K562 (cell line): ENCODE measurements around the gene HIVEP3. TPM values are rescaled to one million over a fixed set of nuclear protein-coding genes. Genes with fewer than 3 reads are reported as not detected.

Experiments
- ATAC-seq: fragments of 200-7000 bp; cut with Tn5 transposase; 3 replicates; pipeline ENCODE4 v1.9.1; 2020; ENCODE audit warnings: moderate library complexity
- BruUV-seq: library from RNA; stranded (reverse); fragments of 400-500 nt; replicated peaks from 2 replicates; lab custom pipeline; 2021; lab: Mats Ljungman, UMichigan
- CTCF ChIA-PET: fragments of 300-600 bp; formaldehyde crosslinking; extraction: SDS; loops from one replicate; lab custom pipeline; 2021; ENCODE audit warnings: low intra/inter-chr PET ratio; lab: Yijun Ruan, JAX
- POLR2A ChIA-PET: fragments of 300-600, 350-650 bp; sonication (Branson Sonifier 250); formaldehyde crosslinking; extraction: SDS; loops from one replicate; lab custom pipeline; 2021; ENCODE audit warnings: antibody characterized with exemption, inconsistent platforms; lab: Yijun Ruan, JAX
- DNase-seq, 4 experiments: peaks; one replicate each; pipeline versions ENCODE4 v3.0.0 to v3.0.0-alpha.2; 2011 to 2018; ENCODE audit warnings: low spot score in 3 of 4, mixed read lengths in 3 of 4; ENCODE audit errors: extremely low read depth in 1 of 4
- FAIRE-seq: peaks from 2 replicates; lab custom pipeline; 2011; peaks lifted over from hg19 to GRCh38; lab: Jason Lieb, UNC
- H2AFZ ChIP-seq: 2 replicates; pipeline ENCODE4 v1.6.0; 2011; ENCODE audit warnings: low read depth, low read length, control low read depth, inconsistent platforms
- H3K27ac ChIP-seq: fragments of 200-600 bp; 3 replicates; pipeline ENCODE4 v1.8.0; 2011; ENCODE audit warnings: low read depth, mild to moderate bottlenecking, control low read depth, inconsistent platforms, low read length, moderate library complexity, mixed read lengths; ENCODE audit errors: extremely low read depth
- H3K27me3 ChIP-seq, 2 experiments: fragments of 300-600 bp in 1 of 2; 2 replicates in 1 of 2; 3 replicates in 1 of 2; pipeline versions ENCODE4 v1.6.0 to v1.8.0; 2011; ENCODE audit warnings: inconsistent platforms in 2 of 2, low read length in 2 of 2, mild to moderate bottlenecking in 1 of 2, mixed read lengths in 1 of 2, moderate library complexity in 1 of 2; ENCODE audit not compliant: control insufficient read depth in 2 of 2, insufficient read depth in 2 of 2
- H3K36me3 ChIP-seq: fragments of 300-600 bp; 3 replicates; pipeline ENCODE4 v1.8.0; 2011; ENCODE audit warnings: mild to moderate bottlenecking, low read length, inconsistent platforms; ENCODE audit not compliant: control insufficient read depth, insufficient read depth
- H3K4me1 ChIP-seq, 2 experiments: fragments of 200-600 bp in 1 of 2; replicated peaks in 1 of 2; 2 replicates in 1 of 2; 3 replicates in 1 of 2; pipeline versions ENCODE4 v1.5.1 to v1.8.0; 2011; ENCODE audit warnings: inconsistent platforms in 2 of 2, low read length in 2 of 2, mild to moderate bottlenecking in 1 of 2, mixed read lengths in 1 of 2, moderate library complexity in 1 of 2; ENCODE audit not compliant: control insufficient read depth in 2 of 2, insufficient read depth in 2 of 2
- H3K4me2 ChIP-seq: 2 replicates; pipeline ENCODE4 v1.6.1; 2011; ENCODE audit warnings: low read length, control low read depth, inconsistent platforms, mixed read lengths; ENCODE audit not compliant: insufficient read depth
- H3K4me3 ChIP-seq: fragments of 200-600 bp; sonication (generic), shearing (Covaris generic); 2 replicates; pipeline ENCODE4 v1.5.1; 2016; ENCODE audit warnings: control low read depth, inconsistent platforms
- H3K79me2 ChIP-seq: fragments of 200-600 bp; 3 replicates; pipeline ENCODE4 v1.8.0; 2011; ENCODE audit warnings: low read length, inconsistent platforms; ENCODE audit not compliant: control insufficient read depth, insufficient read depth
- H3K9ac ChIP-seq, 2 experiments: 2 replicates each; pipeline versions ENCODE4 v1.6.0 to v1.6.1; 2011; ENCODE audit warnings: low read depth in 2 of 2, low read length in 2 of 2, control low read depth in 1 of 2, inconsistent platforms in 1 of 2, mild to moderate bottlenecking in 1 of 2, mixed read lengths in 1 of 2; ENCODE audit not compliant: insufficient read depth in 1 of 2
- H3K9me1 ChIP-seq: one replicate; pipeline ENCODE4 v1.6.0; 2011; ENCODE audit warnings: inconsistent platforms, mild to moderate bottlenecking, low read length, moderate library complexity; ENCODE audit not compliant: control insufficient read depth, insufficient read depth
- H3K9me3 ChIP-seq: replicated peaks from 2 replicates; pipeline ENCODE4 v1.5.1; 2011; ENCODE audit warnings: low read depth, low read length, inconsistent platforms; ENCODE audit not compliant: control insufficient read depth, insufficient read depth
- H4K20me1 ChIP-seq: replicated peaks from 2 replicates; pipeline ENCODE4 v1.6.1; 2011; ENCODE audit warnings: low read length, inconsistent platforms, mixed read lengths; ENCODE audit not compliant: control insufficient read depth, insufficient read depth
- BDP1 ChIP-seq: IDR thresholded peaks from 3 replicates; pipeline ENCODE4 v1.6.1; 2011; ENCODE audit not compliant: insufficient read length, insufficient read depth
- FIP1L1 ChIP-seq: fragments of 200-400 bp; formaldehyde crosslinking; IDR thresholded peaks from 2 replicates; pipeline ENCODE4 v1.6.1; 2018; ENCODE audit warnings: mild to moderate bottlenecking, low read depth, low read length; ENCODE audit not compliant: poor library complexity, severe bottlenecking
- MIER1 ChIP-seq: fragments of 450-650 bp; IDR thresholded peaks from 2 replicates; pipeline ENCODE4 v1.6.1; 2016; ENCODE audit warnings: antibody characterized with exemption, mild to moderate bottlenecking, low read depth
- NCOA4 ChIP-seq: fragments of 450-650 bp; IDR thresholded peaks from 2 replicates; pipeline ENCODE4 v1.6.1; 2018; ENCODE audit warnings: mild to moderate bottlenecking; ENCODE audit not compliant: partially characterized antibody
- NRF1 ChIP-seq, 2 experiments: fragments of 450-650 bp; IDR thresholded peaks in 1 of 2; conservative IDR thresholded peaks in 1 of 2; 2 replicates each; pipeline ENCODE4 v1.6.1; 2014; ENCODE audit warnings: mild to moderate bottlenecking in 2 of 2
- ZNF212 ChIP-seq: fragments of 450-650 bp; formaldehyde crosslinking; IDR thresholded peaks from 2 replicates; pipeline ENCODE4 v1.4.0; 2020; ENCODE audit warnings: mild to moderate bottlenecking
- ZNF431 ChIP-seq: sonication (generic); formaldehyde crosslinking; IDR thresholded peaks from 2 replicates; pipeline ENCODE4 v1.8.0; 2022; ENCODE audit warnings: mild to moderate bottlenecking, missing genetic modification reagents
- ZNF561 ChIP-seq: fragments of 450-650 bp; formaldehyde crosslinking; conservative IDR thresholded peaks from 2 replicates; pipeline ENCODE4 v1.4.0; 2020; ENCODE audit warnings: mild to moderate bottlenecking, moderate library complexity
- ZNF583 ChIP-seq: fragments of 250-450 bp; sonication (Bioruptor Pico); IDR thresholded peaks from 2 replicates; pipeline ENCODE4 v1.4.0; 2020
- WGBS: fragments of 100-300 bp; shearing (Covaris generic); methylation state at CpG from one replicate; pipeline ENCODE4 v1.1.6; 2016; ENCODE audit warnings: low coverage, mixed read lengths; ENCODE audit not compliant: insufficient coverage; ENCODE audit errors: missing lambda C conversion rate; 5-methylcytosine and 5-hydroxymethylcytosine counted together
- in situ Hi-C: fragments of 300-500 bp; cut with MboI; formaldehyde crosslinking; loops from 4 replicates; pipeline ENCODE4 v1.15.0; 2018; ENCODE audit warnings: inconsistent platforms, mixed read lengths
- intact Hi-C: fragments of 100-400 bp; cut with micrococcal nuclease; formaldehyde crosslinking; loops from 2 replicates; pipeline ENCODE4 v1.14.2; 2022
- polyA plus RNA-seq, 8 experiments: library from polyadenylated mRNA; depleted of rRNA in 4 of 8; stranded (reverse) in 5 of 8; unstranded in 3 of 8; fragments of >200 nt; fragmentation: Nextera tagmentation in 2 of 8; fragmentation: Illumina TruSeq in 1 of 8; extraction: Ambion mirVana in 2 of 8; extraction: Trizol in 1 of 8; gene quantifications; 2 replicates each; pipeline versions ENCODE4 v1.2.1 to v1.2.3, GENCODE V29; 2011 to 2014; ENCODE audit warnings: inconsistent platforms in 1 of 8, missing spikeins in 1 of 8
- total RNA-seq, 7 experiments: library from RNA; depleted of rRNA in 6 of 7; stranded (reverse); fragments of >200 nt in 6 of 7; fragmentation: Illumina TruSeq in 2 of 7; extraction: Trizol in 2 of 7; gene quantifications; 2 replicates each; pipeline versions ENCODE4 v1.2.1 to v1.2.3, GENCODE V29; 2011 to 2021; ENCODE audit warnings: low replicate concordance in 1 of 7

The HIVEP3 gene
- total and polyA plus RNA-seq, 9 of the 15 experiments (the other 6 are each of a cell fraction or from before 2014, with no cell fraction given) = 0.09 to 0.58 (median 0.34) TPM; not detected in 1

- intact Hi-C loops (no loop called here), in situ Hi-C loops (no loop called here)
- Histone ChIP-seq H3K4me3 (no peak overlapping the region), H4K20me1 (0 out of 2 replicates have a peak, but pooled peaks cover 5% of the 10 kb centered on the region), H3K9ac (no peak overlapping the region), H3K4me2 (no peak overlapping the region), H3K9me3 (no peaks in the 10 kb centered on the region), H3K27ac (no peak overlapping the region), H3K27me3 (peaks cover 22 to 37% of the 10 kb centered on the region in 2 experiments), H3K36me3 (no peaks in the 10 kb centered on the region), H3K79me2 (no peaks in the 10 kb centered on the region), H3K4me1 (no peaks in the 10 kb centered on the region; a peak in 1 of 5 replicates), H2AFZ (no peak overlapping the region), H3K9me1 (no peaks in the 10 kb centered on the region)
- no TSS peak for BruUV-seq
- 2% methylated on average over 6 of the region's 6 CpGs for WGBS
- ChIA-PET CTCF (no interaction called here), POLR2A (no interaction called here)
- FAIRE-seq (no peak), ATAC-seq (no peak), DNase-seq (no peak)
- TF ChIP-seq NCOA4 (no peak), MIER1 (no peak), BDP1 (no peak), ZNF561 (CRISPR knock-in tag) (no peak), FIP1L1 (no peak), ZNF212 (CRISPR knock-in tag) (no peak), ZNF431 (no peak)
These were observed 80.5 kb downstream of the HIVEP3 start for GRCh38 chr1:41838266-41838665.

- in situ Hi-C loops = no loop called here
- intact Hi-C loops = no loop called here
- FAIRE-seq = no peak
- TF ChIP-seq ZNF583 = no peak
- no peak for TF ChIP-seq NRF1 (conservative IDR thresholded peaks at IDR 0.05 in 1 of 2, IDR thresholded peaks at IDR 0.05 in 1 of 2)
These were observed 81.0 kb downstream of the HIVEP3 start for GRCh38 chr1:41837691-41838090.

More at GRCh38 chr1:41837691-41838090, 81.0 kb downstream of the HIVEP3 start:
- DNase-seq (no peak), ATAC-seq (no peak)
- H3K9ac ChIP-seq = no peak overlapping the region
- POLR2A ChIA-PET = interaction anchor here (0.6 kb wide), 1 partner anchor 87 kb away, joined by 3 read pairs; no protein-coding TSS in a partner anchor
- H3K4me2 ChIP-seq = no peak overlapping the region
- no peaks in the 10 kb centered on the region for H3K36me3 ChIP-seq
- no peaks in the 10 kb centered on the region for H3K79me2 ChIP-seq
- no peaks in the 10 kb centered on the region for H3K9me3 ChIP-seq
- no peak overlapping the region for H3K4me3 ChIP-seq
- no TSS peak for BruUV-seq
- H2AFZ ChIP-seq = no peak overlapping the region
- no peaks in the 10 kb centered on the region for H3K9me1 ChIP-seq
- peaks cover 22 to 36% of the 10 kb centered on the region in 2 experiments for H3K27me3 ChIP-seq
- 0% methylated on average over 1 of the region's 1 CpG for WGBS
- H3K27ac ChIP-seq = no peak overlapping the region
- no peaks in the 10 kb centered on the region; a peak in 1 of 5 replicates for H3K4me1 ChIP-seq
- 0 out of 2 replicates have a peak, but pooled peaks cover 5% of the 10 kb centered on the region for H4K20me1 ChIP-seq
- CTCF ChIA-PET = no interaction called here
